ENCODE results near the gene BCL6. TPM values are rescaled to one million over a fixed set of nuclear protein-coding genes. Genes with fewer than 3 reads are reported as not detected.

BCL6 gene
- total RNA-seq, 1 donor from 2014 or later: 46.2 TPM

GRCh38 chr3:187792521-187792920 lies 47.3 kb upstream of the BCL6 start:
- no peaks in the 10 kb centered on the region for H3K27me3 ChIP-seq (ENCODE audit: insufficient read depth, low read length)
- TF ChIP-seq CTCF (IDR thresholded peaks at IDR 0.05; ENCODE audit: insufficient read depth, low read depth, low read length) (no peak), EZH2 (IDR thresholded peaks at IDR 0.05; ENCODE audit: insufficient read depth, low read length) (no peak)
- H3K27me3 Mint-ChIP-seq (ENCODE audit: low read depth, unreplicated experiment): peaks cover 22% of the 10 kb centered on the region
- no peak overlapping the region for H3K9ac ChIP-seq (ENCODE audit: low read length)
- no peaks in the 10 kb centered on the region for H3K9me3 ChIP-seq (ENCODE audit: insufficient read depth, low read depth, low read length)
- no peak overlapping the region for H2AFZ ChIP-seq (ENCODE audit: low read depth, low read length)
- FAIRE-seq (no peak), DNase-seq (ENCODE audit: low read depth) (no peak)
- H3K4me1 Mint-ChIP-seq (ENCODE audit: low read depth, unreplicated experiment): no peaks in the 10 kb centered on the region
- no peak overlapping the region for H3K4me3 ChIP-seq (ENCODE audit: insufficient read depth, low read depth, low read length)
- no peaks in the 10 kb centered on the region for H3K79me2 ChIP-seq (ENCODE audit: insufficient read depth, low read length)
- no peak overlapping the region for H3K4me2 ChIP-seq (ENCODE audit: low read length)
- no peak overlapping the region for H3K27ac Mint-ChIP-seq (ENCODE audit: unreplicated experiment)
- H3K36me3 ChIP-seq (ENCODE audit: insufficient read depth, low read length): no peaks in the 10 kb centered on the region
- H3K4me1 ChIP-seq (ENCODE audit: insufficient read depth, low read length): no peaks in the 10 kb centered on the region
- peaks cover 3% of the 10 kb centered on the region for H3K9me3 Mint-ChIP-seq (ENCODE audit: unreplicated experiment)
- no peak overlapping the region for H3K4me3 Mint-ChIP-seq (ENCODE audit: unreplicated experiment)
- no peaks in the 10 kb centered on the region for H3K36me3 Mint-ChIP-seq (ENCODE audit: low read depth, unreplicated experiment)
- no peak overlapping the region for H3K27ac ChIP-seq (ENCODE audit: low read depth, low read length)
- H4K20me1 ChIP-seq (ENCODE audit: insufficient read depth, low read length): no peaks in the 10 kb centered on the region

GRCh38 chr3:187789872-187790271 lies 44.6 kb upstream of the BCL6 start:
- H3K27ac ChIP-seq (ENCODE audit: low read depth, low read length): no peak overlapping the region
- no peaks in the 10 kb centered on the region for H4K20me1 ChIP-seq (ENCODE audit: insufficient read depth, low read length)
- no peak overlapping the region for H3K4me3 ChIP-seq (ENCODE audit: insufficient read depth, low read depth, low read length)
- peaks cover 3% of the 10 kb centered on the region for H3K9me3 Mint-ChIP-seq (ENCODE audit: unreplicated experiment)
- H3K79me2 ChIP-seq (ENCODE audit: insufficient read depth, low read length): no peaks in the 10 kb centered on the region
- H2AFZ ChIP-seq (ENCODE audit: low read depth, low read length): no peak overlapping the region
- H3K27me3 ChIP-seq (ENCODE audit: insufficient read depth, low read length): no peaks in the 10 kb centered on the region
- H3K9me3 ChIP-seq (ENCODE audit: insufficient read depth, low read depth, low read length): no peaks in the 10 kb centered on the region
- no peak overlapping the region for H3K27ac Mint-ChIP-seq (ENCODE audit: unreplicated experiment)
- H3K36me3 ChIP-seq (ENCODE audit: insufficient read depth, low read length): no peaks in the 10 kb centered on the region
- no peaks in the 10 kb centered on the region for H3K4me1 ChIP-seq (ENCODE audit: insufficient read depth, low read length)
- no peak overlapping the region for H3K4me3 Mint-ChIP-seq (ENCODE audit: unreplicated experiment)
- no peak overlapping the region for H3K4me2 ChIP-seq (ENCODE audit: low read length)
- no peaks in the 10 kb centered on the region for H3K36me3 Mint-ChIP-seq (ENCODE audit: low read depth, unreplicated experiment)
- no peaks in the 10 kb centered on the region for H3K4me1 Mint-ChIP-seq (ENCODE audit: low read depth, unreplicated experiment)
- TF ChIP-seq EZH2 (IDR thresholded peaks at IDR 0.05; ENCODE audit: insufficient read depth, low read length): no peak
- TF ChIP-seq CTCF (IDR thresholded peaks at IDR 0.05; ENCODE audit: insufficient read depth, low read depth, low read length): no peak
- no peak overlapping the region for H3K9ac ChIP-seq (ENCODE audit: low read length)
- no peak for FAIRE-seq
- peaks cover 9% of the 10 kb centered on the region for H3K27me3 Mint-ChIP-seq (ENCODE audit: low read depth, unreplicated experiment)
- no peak for DNase-seq (ENCODE audit: low read depth)

- Mint-ChIP-seq H3K4me3 (ENCODE audit: unreplicated experiment) (no peak overlapping the region), H3K9me3 (ENCODE audit: unreplicated experiment) (no peaks in the 10 kb centered on the region), H3K27ac (ENCODE audit: unreplicated experiment) (no peak overlapping the region), H3K36me3 (ENCODE audit: low read depth, unreplicated experiment) (no peaks in the 10 kb centered on the region), H3K27me3 (ENCODE audit: low read depth, unreplicated experiment) (peaks cover 5% of the 10 kb centered on the region), H3K4me1 (ENCODE audit: low read depth, unreplicated experiment) (no peaks in the 10 kb centered on the region)
- Histone ChIP-seq H3K27me3 (ENCODE audit: insufficient read depth, low read length) (no peaks in the 10 kb centered on the region), H4K20me1 (ENCODE audit: insufficient read depth, low read length) (no peaks in the 10 kb centered on the region), H3K9ac (ENCODE audit: low read length) (no peak overlapping the region), H3K4me1 (ENCODE audit: insufficient read depth, low read length) (no peaks in the 10 kb centered on the region), H3K36me3 (ENCODE audit: insufficient read depth, low read length) (no peaks in the 10 kb centered on the region), H3K79me2 (ENCODE audit: insufficient read depth, low read length) (no peaks in the 10 kb centered on the region), H2AFZ (ENCODE audit: low read depth, low read length) (no peak overlapping the region), H3K4me2 (ENCODE audit: low read length) (no peak overlapping the region), H3K4me3 (ENCODE audit: insufficient read depth, low read depth, low read length) (no peak overlapping the region), H3K9me3 (ENCODE audit: insufficient read depth, low read depth, low read length) (no peaks in the 10 kb centered on the region), H3K27ac (ENCODE audit: low read depth, low read length) (no peak overlapping the region)
- no peak for DNase-seq (ENCODE audit: low read depth)
- TF ChIP-seq EZH2 (IDR thresholded peaks at IDR 0.05; ENCODE audit: insufficient read depth, low read length): no peak
- TF ChIP-seq CTCF (IDR thresholded peaks at IDR 0.05; ENCODE audit: insufficient read depth, low read depth, low read length): no peak
- no peak for FAIRE-seq
Measured at GRCh38 chr3:187788984-187789857, 44.0 kb upstream of the BCL6 start.
